OCI-LY3 (cell line): Measurements from ENCODE around the gene AIG1.

Experiments
- H2AFZ ChIP-seq: fragments of 200-600, 300-600 bp; shearing (Covaris generic); 2 replicates; pipeline ENCODE4 v1.6.0; 2014; ENCODE audit warnings: antibody characterized with exemption, low read depth, low read length
- H3K27ac ChIP-seq: fragments of 200-600, 300-600 bp; sonication (generic); 2 replicates; pipeline ENCODE4 v1.5.1; 2014; ENCODE audit warnings: mild to moderate bottlenecking, low read length, moderate library complexity, mixed read lengths
- H3K27me3 ChIP-seq: fragments of 200-600, 300-600 bp; sonication (generic); 2 replicates; pipeline ENCODE4 v1.6.1; 2014; ENCODE audit warnings: low read depth, low read length, mixed read lengths
- H3K36me3 ChIP-seq: fragments of 200-600, 300-600 bp; sonication (generic); replicated peaks from 2 replicates; pipeline ENCODE3; 2014; ENCODE audit warnings: low read depth, low read length, mixed read lengths
- H3K4me1 ChIP-seq: fragments of 300-600, 200-600 bp; sonication (generic); 2 replicates; pipeline ENCODE4 v1.6.1; 2014; ENCODE audit warnings: low read length, mixed read lengths
- H3K4me2 ChIP-seq: fragments of 200-600, 300-600 bp; sonication (generic); 2 replicates; pipeline ENCODE4 v1.6.1; 2014; ENCODE audit warnings: low read length, mixed read lengths
- H3K4me3 ChIP-seq: fragments of 300-600, 200-600 bp; sonication (generic); 2 replicates; pipeline ENCODE4 v1.5.1; 2014; ENCODE audit warnings: antibody characterized with exemption, mild to moderate bottlenecking, low read length, moderate library complexity
- H3K79me2 ChIP-seq: fragments of 300-600, 200-600 bp; shearing (Covaris generic); 2 replicates; pipeline ENCODE4 v1.6.1; 2014; ENCODE audit warnings: mild to moderate bottlenecking, low read length, mixed read lengths
- H3K9ac ChIP-seq: fragments of 300-600, 200-600 bp; shearing (Covaris generic); 2 replicates; pipeline ENCODE4 v1.6.0; 2014; ENCODE audit warnings: mild to moderate bottlenecking, low read length, moderate library complexity
- H3K9me3 ChIP-seq: fragments of 200-600, 300-600 bp; shearing (Covaris generic); 2 replicates; pipeline ENCODE4 v1.6.1; 2014; ENCODE audit warnings: low read length, mixed read lengths; ENCODE audit not compliant: insufficient read depth
- H4K20me1 ChIP-seq: fragments of 200-600, 300-600 bp; sonication (generic); 2 replicates; pipeline ENCODE4 v1.6.1; 2016; ENCODE audit warnings: low read length, mixed read lengths; ENCODE audit not compliant: insufficient read depth
- EZH2phosphoT487 ChIP-seq: fragments of 200-600 bp; shearing (Covaris generic); IDR thresholded peaks from 2 replicates; pipeline ENCODE4 v1.6.1; 2018; ENCODE audit warnings: antibody characterized with exemption, mixed run types, low read depth
- TF ChIP-seq, protein P1 (sequence below): fragments of 200-600, 300-600 bp; sonication (generic); IDR thresholded peaks from 2 replicates; pipeline ENCODE4 v1.5.1; 2014; ENCODE audit warnings: antibody characterized with exemption, low read length, low read depth

AIG1 gene

DNA sequence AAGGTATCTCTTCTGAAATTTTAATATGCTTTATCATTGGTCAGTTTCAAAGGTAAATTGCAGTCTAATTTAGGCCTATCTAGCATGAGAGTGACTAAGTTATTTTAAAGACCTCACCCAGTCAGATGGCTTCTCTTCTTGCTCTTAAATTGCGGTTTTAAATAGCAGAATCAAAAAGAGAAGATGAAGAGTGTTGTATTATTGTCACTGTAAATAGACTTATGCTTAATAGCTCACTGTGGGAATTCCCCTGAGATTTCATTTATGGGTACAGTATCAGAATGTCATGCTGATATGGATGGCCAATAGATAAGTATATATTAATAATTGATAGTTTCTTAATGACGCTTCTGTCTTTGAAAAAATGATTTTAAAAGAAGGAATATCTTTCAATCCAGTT is 35.7 kb downstream of the AIG1 start:
- Histone ChIP-seq H3K4me1 (peaks cover 19% of the 10 kb centered on the region), H3K27me3 (no peaks in the 10 kb centered on the region), H4K20me1 (no peaks in the 10 kb centered on the region), H3K36me3 (no peaks in the 10 kb centered on the region), H3K9me3 (no peaks in the 10 kb centered on the region), H2AFZ (no peak overlapping the region), H3K27ac (no peak overlapping the region), H3K79me2 (no peaks in the 10 kb centered on the region), H3K4me2 (no peak overlapping the region), H3K9ac (no peak overlapping the region), H3K4me3 (no peak overlapping the region)
- TF ChIP-seq EZH2phosphoT487 = no peak
- TF ChIP-seq, protein P1, sequence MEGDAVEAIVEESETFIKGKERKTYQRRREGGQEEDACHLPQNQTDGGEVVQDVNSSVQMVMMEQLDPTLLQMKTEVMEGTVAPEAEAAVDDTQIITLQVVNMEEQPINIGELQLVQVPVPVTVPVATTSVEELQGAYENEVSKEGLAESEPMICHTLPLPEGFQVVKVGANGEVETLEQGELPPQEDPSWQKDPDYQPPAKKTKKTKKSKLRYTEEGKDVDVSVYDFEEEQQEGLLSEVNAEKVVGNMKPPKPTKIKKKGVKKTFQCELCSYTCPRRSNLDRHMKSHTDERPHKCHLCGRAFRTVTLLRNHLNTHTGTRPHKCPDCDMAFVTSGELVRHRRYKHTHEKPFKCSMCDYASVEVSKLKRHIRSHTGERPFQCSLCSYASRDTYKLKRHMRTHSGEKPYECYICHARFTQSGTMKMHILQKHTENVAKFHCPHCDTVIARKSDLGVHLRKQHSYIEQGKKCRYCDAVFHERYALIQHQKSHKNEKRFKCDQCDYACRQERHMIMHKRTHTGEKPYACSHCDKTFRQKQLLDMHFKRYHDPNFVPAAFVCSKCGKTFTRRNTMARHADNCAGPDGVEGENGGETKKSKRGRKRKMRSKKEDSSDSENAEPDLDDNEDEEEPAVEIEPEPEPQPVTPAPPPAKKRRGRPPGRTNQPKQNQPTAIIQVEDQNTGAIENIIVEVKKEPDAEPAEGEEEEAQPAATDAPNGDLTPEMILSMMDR = no peak

DNA sequence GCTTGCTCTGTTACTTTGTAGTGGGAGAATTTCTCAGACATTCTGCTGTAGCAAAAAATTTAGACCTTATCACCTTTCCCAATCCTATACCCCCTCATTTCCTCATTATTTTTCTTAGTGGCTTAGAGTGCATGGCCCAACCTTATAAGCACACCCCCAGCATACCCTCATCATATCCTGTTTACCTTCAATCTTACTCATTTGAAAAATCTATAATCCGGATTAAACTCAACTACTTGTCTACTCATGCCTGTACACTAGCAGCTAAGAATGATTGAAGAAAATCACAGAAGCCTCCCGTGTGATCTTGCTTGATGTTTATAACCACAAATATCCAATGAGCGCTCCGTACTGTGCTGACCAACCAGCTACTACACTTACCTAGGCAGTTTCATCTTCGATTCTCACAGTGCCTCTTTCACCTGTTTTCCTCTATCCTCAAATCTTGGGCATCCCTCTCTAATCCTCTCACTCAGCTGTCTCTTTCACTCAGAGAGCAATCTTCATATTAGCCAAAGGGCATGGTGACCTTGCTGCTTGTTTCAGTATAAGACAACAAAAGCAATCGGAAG is 36.6 kb downstream of the AIG1 start:
- H3K36me3 ChIP-seq = no peaks in the 10 kb centered on the region
- H3K9ac ChIP-seq = no peak overlapping the region
- H3K27me3 ChIP-seq = no peaks in the 10 kb centered on the region
- H4K20me1 ChIP-seq = no peaks in the 10 kb centered on the region
- TF ChIP-seq, protein P1 = no peak
- TF ChIP-seq EZH2phosphoT487 = no peak
- peaks cover 19% of the 10 kb centered on the region for H3K4me1 ChIP-seq
- H3K79me2 ChIP-seq = no peaks in the 10 kb centered on the region
- H3K4me2 ChIP-seq = peak overlapping the region; percentile 44
- H3K9me3 ChIP-seq = no peaks in the 10 kb centered on the region
- H3K4me3 ChIP-seq = no peak overlapping the region
- H2AFZ ChIP-seq = no peak overlapping the region
- H3K27ac ChIP-seq = no peak overlapping the region

DNA sequence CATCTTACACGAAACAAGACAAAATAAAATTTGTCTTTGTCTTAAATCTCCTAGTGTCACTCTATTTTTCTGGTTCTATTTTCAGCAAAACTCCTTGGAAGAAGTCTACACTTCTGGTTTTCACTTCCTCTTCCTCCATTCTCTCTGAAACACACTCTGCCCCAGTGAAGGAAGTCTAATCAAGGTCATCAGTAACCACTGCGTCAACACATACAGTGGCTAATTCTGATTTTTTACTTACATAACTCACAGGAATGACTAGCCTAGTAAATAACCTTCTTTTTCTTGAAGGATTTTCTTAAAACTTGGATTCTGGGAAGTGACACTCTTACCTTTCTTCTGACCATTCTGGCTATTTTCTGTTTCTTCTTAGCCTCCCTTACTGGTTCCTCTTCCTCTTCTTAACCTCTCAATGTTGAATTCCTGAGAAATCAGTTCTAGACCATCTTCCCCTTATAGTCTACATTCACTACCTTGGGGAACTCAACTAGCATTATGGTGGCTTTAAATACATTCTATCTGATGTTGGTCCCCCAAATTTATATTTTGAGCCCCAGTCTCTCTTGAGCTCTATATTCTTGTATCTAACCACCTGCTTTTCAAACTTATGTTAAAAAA is 37.5 kb downstream of the AIG1 start:
- no peak overlapping the region for H3K9ac ChIP-seq
- no peaks in the 10 kb centered on the region for H3K79me2 ChIP-seq
- no peaks in the 10 kb centered on the region for H3K9me3 ChIP-seq
- no peaks in the 10 kb centered on the region for H3K36me3 ChIP-seq
- no peak overlapping the region for H2AFZ ChIP-seq
- TF ChIP-seq, protein P1 = no peak
- TF ChIP-seq EZH2phosphoT487 = no peak
- H4K20me1 ChIP-seq = no peaks in the 10 kb centered on the region
- peak overlapping the region; percentile 16; the same call in 1 of the 2 replicates for H3K27ac ChIP-seq
- H3K27me3 ChIP-seq = no peaks in the 10 kb centered on the region
- H3K4me3 ChIP-seq = peak overlapping the region; percentile 29; the same call in 1 of the 2 replicates
- H3K4me1 ChIP-seq = peaks cover 19% of the 10 kb centered on the region
- H3K4me2 ChIP-seq = peak overlapping the region; percentile 44

DNA sequence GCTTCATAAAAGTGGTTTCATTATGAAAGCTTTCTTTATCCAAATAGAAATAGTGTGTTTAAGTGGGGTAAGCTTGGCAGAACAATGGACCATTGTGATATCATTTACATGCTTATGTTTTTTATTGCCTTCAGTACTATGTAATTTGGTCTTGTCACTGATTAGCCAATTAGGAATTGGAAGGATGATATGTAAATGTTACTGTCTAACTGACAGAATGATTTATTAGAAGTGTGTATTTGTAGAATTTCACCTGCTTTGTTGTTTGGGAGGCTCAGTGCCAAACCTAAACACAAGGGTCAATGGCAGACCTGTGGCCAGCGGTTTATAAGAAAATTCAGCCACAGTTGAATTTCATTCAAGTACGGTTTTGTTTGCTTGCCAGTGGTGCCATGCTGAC is 39.0 kb downstream of the AIG1 start:
- Histone ChIP-seq H4K20me1 (no peaks in the 10 kb centered on the region), H3K36me3 (no peaks in the 10 kb centered on the region), H3K9me3 (no peaks in the 10 kb centered on the region), H3K9ac (no peak overlapping the region), H3K79me2 (no peaks in the 10 kb centered on the region), H2AFZ (no peak overlapping the region), H3K4me1 (peaks cover 19% of the 10 kb centered on the region), H3K27me3 (no peaks in the 10 kb centered on the region), H3K27ac (no peak overlapping the region), H3K4me3 (no peak overlapping the region), H3K4me2 (no peak overlapping the region)
- no peak for TF ChIP-seq EZH2phosphoT487
- TF ChIP-seq, protein P1 = no peak
